Neural cell (in vitro differentiated cells): ENCODE data around the gene FRAT2.

Experiments
- CTCF ChIP-seq: fragments of 450-650 bp; IDR thresholded peaks from 2 replicates; pipeline ENCODE4 v1.5.1; 2014; ENCODE audit warnings: antibody characterized with exemption, mild to moderate bottlenecking, moderate library complexity; ENCODE audit not compliant: poor library complexity, severe bottlenecking
- EP300 ChIP-seq: fragments of 450-650 bp; conservative IDR thresholded peaks from 2 replicates; pipeline ENCODE4 v1.6.1; 2014; ENCODE audit warnings: antibody characterized with exemption, mild to moderate bottlenecking, moderate library complexity; ENCODE audit not compliant: poor library complexity, severe bottlenecking
- EZH2 ChIP-seq: fragments of 200-600, 300-800 bp; shearing (Covaris generic), sonication (generic); IDR thresholded peaks from 2 replicates; pipeline ENCODE4 v1.6.1; 2014; ENCODE audit warnings: antibody characterized with exemption, low read length, borderline replicate concordance, mild to moderate bottlenecking; ENCODE audit not compliant: insufficient read depth, poor library complexity, severe bottlenecking
- MXI1 ChIP-seq: fragments of 450-650 bp; conservative IDR thresholded peaks from 2 replicates; pipeline ENCODE4 v1.6.1; 2014; ENCODE audit warnings: antibody characterized with exemption, mild to moderate bottlenecking; ENCODE audit not compliant: poor library complexity, severe bottlenecking
- POLR2AphosphoS5 ChIP-seq: IDR thresholded peaks from 2 replicates; pipeline ENCODE4 v1.6.1; 2012
- RAD21 ChIP-seq: fragments of 450-650 bp; conservative IDR thresholded peaks from 2 replicates; pipeline ENCODE4 v1.6.1; 2014; ENCODE audit warnings: antibody characterized with exemption, mild to moderate bottlenecking, moderate library complexity
- SMC3 ChIP-seq: fragments of 450-650 bp; conservative IDR thresholded peaks from 2 replicates; pipeline ENCODE4 v1.6.1; 2014; ENCODE audit warnings: antibody characterized with exemption, mild to moderate bottlenecking, moderate library complexity; ENCODE audit not compliant: poor library complexity

GRCh38 chr10:97371696-97372095 lies 37.2 kb upstream of the FRAT2 start:
- TF ChIP-seq CTCF: no peak
- no peak for TF ChIP-seq POLR2AphosphoS5
- no peak for TF ChIP-seq SMC3
- TF ChIP-seq RAD21: no peak
- TF ChIP-seq MXI1: no peak
- TF ChIP-seq EZH2: no peak
- no peak for TF ChIP-seq EP300
